Astrocyte of the cerebellum (primary cell): ENCODE results near the gene PRR7.

ENCODE experiments used
- DNase-seq: peaks from one replicate; pipeline ENCODE4 v3.0.0-alpha.2; 2011; ENCODE audit warnings: low read depth
- H3K4me3 ChIP-seq: 2 replicates; pipeline ENCODE4 v1.5.1; 2011; ENCODE audit warnings: mild to moderate bottlenecking, low read depth, low read length, moderate library complexity
- CTCF ChIP-seq: IDR thresholded peaks from 2 replicates; pipeline ENCODE4 v1.5.1; 2012; ENCODE audit warnings: low read length, low read depth, moderate library complexity, mild to moderate bottlenecking; ENCODE audit errors: missing control alignments
- in situ Hi-C: cut with HindIII; loops from 2 replicates; pipeline ENCODE4 v1.10.0; 2017; ENCODE audit warnings: low sequenced_read_pairs

PRR7 gene

GRCh38 chr5:177435847-177436536 is 10.6 kb upstream of the PRR7 start:
- DNase-seq: no peak
- TF ChIP-seq CTCF: no peak
- H3K4me3 ChIP-seq: no peak overlapping the region
- in situ Hi-C loops: no loop called here

DNA sequence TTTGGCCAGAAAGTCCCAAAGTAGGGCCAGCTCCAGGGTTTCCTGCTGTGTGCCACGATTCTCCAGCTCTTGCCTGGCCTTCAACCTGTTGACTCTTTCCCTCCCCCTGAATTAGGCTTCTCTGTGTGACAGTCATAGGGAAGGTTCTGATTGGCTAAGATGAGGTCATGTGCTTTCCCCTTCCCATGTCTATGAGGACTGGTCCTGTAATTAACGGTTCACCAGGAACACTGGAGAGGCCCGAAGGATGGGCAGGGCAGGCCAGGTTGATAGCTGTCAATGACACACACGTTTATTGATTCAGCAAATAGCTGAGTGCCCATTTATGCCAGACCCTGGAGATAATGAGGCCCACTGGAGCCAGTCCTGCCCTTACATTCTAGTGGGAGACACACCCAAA is 9.0 kb upstream of the PRR7 start:
- in situ Hi-C loops: no loop called here
- no peak overlapping the region for H3K4me3 ChIP-seq
- no peak for TF ChIP-seq CTCF
- no peak for DNase-seq

- no peak overlapping the region for H3K4me3 ChIP-seq
- no peak for TF ChIP-seq CTCF
- no peak for DNase-seq
- in situ Hi-C loops: no loop called here
Observed at GRCh38 chr5:177438468-177438867, 8.1 kb upstream of the PRR7 start.

- TF ChIP-seq CTCF: no peak
- no peak overlapping the region for H3K4me3 ChIP-seq
- no peak for DNase-seq
- in situ Hi-C loops: loop anchor here (5.0 kb wide), 2 partner anchors 32 to 77 kb away; partner anchors contain the start of gene F12
Observed at GRCh38 chr5:177439518-177440053, 7.0 kb upstream of the PRR7 start.

- no peak overlapping the region for H3K4me3 ChIP-seq
- TF ChIP-seq CTCF: no peak
- in situ Hi-C loops: loop anchor here (5.0 kb wide), 2 partner anchors 33 to 78 kb away; partner anchors contain the start of gene F12
- DNase-seq: no peak
Observed at GRCh38 chr5:177440211-177440989, 6.2 kb upstream of the PRR7 start.

DNA sequence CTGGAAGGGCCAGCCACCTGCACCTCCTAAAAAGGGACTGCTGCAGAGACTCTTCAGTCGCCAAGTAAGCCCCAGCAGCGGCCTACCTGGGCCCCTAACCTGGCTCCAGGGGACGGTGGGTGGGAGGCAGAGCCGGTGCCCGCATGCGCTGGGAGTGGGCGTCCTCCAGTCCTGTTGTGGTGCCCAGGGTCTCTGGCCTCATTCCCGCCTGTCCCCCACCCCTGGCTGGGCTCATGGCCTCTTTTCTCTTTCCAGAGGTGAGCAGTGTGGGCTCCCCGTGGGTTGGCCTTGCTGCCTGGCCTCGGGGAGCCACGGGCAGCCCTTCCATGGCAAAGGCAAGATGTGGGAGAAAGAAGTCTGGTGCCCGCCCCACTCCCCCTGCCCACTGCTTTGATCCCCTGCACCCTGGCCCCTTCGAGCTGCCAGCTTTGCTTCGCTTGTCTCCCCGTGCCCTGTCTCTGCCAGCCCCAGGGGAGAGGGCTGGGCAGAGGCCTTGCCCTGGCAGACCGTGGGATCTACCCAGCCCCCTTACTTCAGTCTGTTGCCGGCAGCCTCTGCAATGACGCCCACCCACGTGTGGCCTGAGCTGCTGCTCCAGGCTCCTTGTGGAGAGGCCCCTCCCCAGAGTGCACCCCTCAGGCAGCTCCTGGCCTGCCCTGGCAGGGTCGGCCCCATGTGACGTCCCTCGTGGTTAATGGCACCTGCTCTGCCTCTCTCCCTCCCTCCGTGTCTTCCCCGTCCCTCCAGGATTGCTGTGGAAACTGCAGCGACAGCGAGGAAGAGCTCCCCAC is 5.4 kb upstream of the PRR7 start:
- no peak for DNase-seq
- no peak overlapping the region for H3K4me3 ChIP-seq
- TF ChIP-seq CTCF: no peak
- in situ Hi-C loops: loop anchor here (5.0 kb wide), 2 partner anchors 34 to 79 kb away; partner anchors contain the start of gene F12
